ENCODE data around the gene CEMIP.

CEMIP gene

DNA sequence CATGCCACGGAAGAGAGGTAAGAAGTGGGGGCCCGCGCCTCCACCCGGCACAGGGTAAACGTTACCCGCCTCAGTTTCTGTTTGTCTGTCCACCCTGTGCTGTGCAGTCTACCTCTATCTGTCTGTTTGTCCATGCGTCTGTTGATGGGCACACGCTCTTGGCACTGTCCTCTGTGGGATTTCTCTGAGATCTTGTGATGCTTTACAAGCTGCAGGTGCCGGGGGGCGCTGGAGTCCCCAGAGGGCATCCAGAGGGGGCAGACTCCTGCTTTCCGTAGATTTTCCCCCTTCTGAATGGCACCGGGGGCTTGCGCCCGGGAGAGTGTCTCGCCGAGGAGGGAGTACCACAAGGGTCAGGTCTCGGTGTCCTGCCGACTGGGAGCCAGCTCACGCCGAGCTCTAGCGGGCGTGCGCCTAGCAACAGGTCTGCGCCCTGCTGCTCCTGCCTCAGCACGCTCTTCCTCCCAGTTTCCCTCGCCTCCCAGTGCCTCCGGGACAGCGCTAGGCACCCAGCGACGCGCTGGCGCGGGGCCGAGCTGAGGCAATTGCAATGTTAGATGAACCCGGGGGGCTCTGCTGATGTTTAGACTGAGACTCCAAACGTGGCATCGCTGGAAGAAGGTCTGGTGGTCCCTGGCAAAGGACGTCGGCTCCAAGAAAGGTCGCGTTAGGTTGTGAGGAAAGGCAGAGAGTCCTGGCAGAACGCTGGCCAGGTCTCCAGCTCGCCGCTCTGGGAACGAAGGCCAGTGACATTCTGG, 667 bp downstream of the CEMIP start:
- no peaks in the 10 kb centered on the region for H3K36me3 ChIP-seq (ENCODE audit: control insufficient read depth in 2 of 2, insufficient read depth in 2 of 2, low read length in 2 of 2)
- H3K9ac ChIP-seq (ENCODE audit: low read depth in 1 of 2, low read length in 2 of 2) = no peak overlapping the region
- peaks cover 32 to 40% of the 10 kb centered on the region in 2 donors for H3K4me1 ChIP-seq (ENCODE audit: control insufficient read depth in 2 of 2, insufficient read depth in 2 of 2, low read length in 2 of 2)
- H3K9me3 ChIP-seq (ENCODE audit: control insufficient read depth in 2 of 2, low read length in 2 of 2) = no peaks in the 10 kb centered on the region
- H3K27me3 ChIP-seq (ENCODE audit: control insufficient read depth in 2 of 2, insufficient read depth in 2 of 2, low read length in 2 of 2) = peaks cover 10 to 23% of the 10 kb centered on the region in 2 donors
- peak overlapping the region; percentile 36 to 63 for H3K4me3 ChIP-seq (ENCODE audit: low read length in 2 of 2)
- no peak overlapping the region for H3K27ac ChIP-seq (ENCODE audit: low read depth in 2 of 2, low read length in 2 of 2)

DNA sequence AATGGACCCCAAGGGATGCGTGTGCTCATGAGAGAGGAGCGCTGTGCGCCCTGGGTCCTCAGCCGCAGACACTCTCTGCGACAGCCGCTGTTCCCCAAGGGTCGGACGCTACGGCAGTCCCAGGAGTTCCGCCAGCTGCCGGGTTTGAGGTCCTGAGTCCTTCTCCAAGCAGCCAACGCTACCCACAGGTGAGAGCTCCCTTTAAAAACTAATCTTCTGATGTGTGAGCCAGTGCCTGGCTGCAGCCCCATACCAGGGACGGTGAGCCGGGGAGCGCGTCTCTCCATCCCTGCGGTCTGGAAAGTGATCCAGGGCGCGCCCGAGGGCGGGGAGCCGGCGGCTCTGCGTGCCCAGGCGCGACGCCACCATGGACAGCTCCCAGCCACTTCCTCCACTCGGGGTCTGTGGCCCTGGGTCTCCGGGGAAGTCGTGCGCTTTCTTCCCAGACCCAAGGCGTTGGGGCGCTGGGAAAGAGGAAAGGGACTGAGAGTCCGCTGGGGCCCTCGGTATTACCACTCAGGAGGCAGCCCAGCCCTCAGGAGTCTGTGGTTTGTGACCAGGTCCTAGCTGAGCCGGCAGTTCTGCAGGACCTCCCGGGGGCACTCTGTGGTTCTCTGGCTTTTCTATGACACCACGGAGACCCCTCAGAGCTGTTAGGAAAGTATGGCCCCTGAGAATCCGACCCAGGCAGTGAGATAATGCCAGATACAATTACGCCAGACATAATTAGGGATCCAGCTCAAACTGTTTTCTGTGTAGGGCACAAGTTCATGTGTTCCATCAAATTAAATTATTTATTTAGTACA, 1.4 kb downstream of the CEMIP start:
- no peak overlapping the region for H3K27ac ChIP-seq (ENCODE audit: low read depth in 2 of 2, low read length in 2 of 2)
- H3K4me3 ChIP-seq (ENCODE audit: low read length in 2 of 2) = peak overlapping the region in 1 of 2 donors; percentile 63
- no peak overlapping the region for H3K9ac ChIP-seq (ENCODE audit: low read depth in 1 of 2, low read length in 2 of 2)
- H3K36me3 ChIP-seq (ENCODE audit: control insufficient read depth in 2 of 2, insufficient read depth in 2 of 2, low read length in 2 of 2) = no peaks in the 10 kb centered on the region
- H3K9me3 ChIP-seq (ENCODE audit: control insufficient read depth in 2 of 2, low read length in 2 of 2) = no peaks in the 10 kb centered on the region
- peaks cover 10 to 23% of the 10 kb centered on the region in 2 donors for H3K27me3 ChIP-seq (ENCODE audit: control insufficient read depth in 2 of 2, insufficient read depth in 2 of 2, low read length in 2 of 2)
- peaks cover 32 to 40% of the 10 kb centered on the region in 2 donors for H3K4me1 ChIP-seq (ENCODE audit: control insufficient read depth in 2 of 2, insufficient read depth in 2 of 2, low read length in 2 of 2)

DNA sequence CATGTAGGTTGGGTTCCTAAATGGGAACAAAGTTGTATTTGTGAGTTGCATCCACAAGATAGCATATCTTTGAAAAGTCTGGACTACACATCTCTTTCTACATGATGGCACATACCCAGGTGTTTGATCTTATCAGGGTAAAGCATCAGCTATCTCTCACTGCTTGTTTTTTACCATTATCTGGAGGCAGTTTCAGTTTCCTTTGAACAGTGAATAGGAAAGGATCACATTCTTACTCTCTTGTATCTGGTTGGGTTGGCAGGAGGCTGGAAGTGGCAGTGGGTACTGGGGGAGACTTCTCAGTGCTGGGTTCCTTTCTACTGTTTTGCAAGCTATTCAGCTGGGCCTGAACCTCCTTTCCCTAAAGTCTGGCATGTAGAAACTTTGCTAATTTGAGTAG, 4.1 kb downstream of the CEMIP start:
- Histone ChIP-seq H3K27ac (ENCODE audit: low read depth in 2 of 2, low read length in 2 of 2) (no peak overlapping the region), H3K36me3 (ENCODE audit: control insufficient read depth in 2 of 2, insufficient read depth in 2 of 2, low read length in 2 of 2) (no peaks in the 10 kb centered on the region), H3K9me3 (ENCODE audit: control insufficient read depth in 2 of 2, low read length in 2 of 2) (no peaks in the 10 kb centered on the region), H3K4me3 (ENCODE audit: low read length in 2 of 2) (no peak overlapping the region), H3K27me3 (ENCODE audit: control insufficient read depth in 2 of 2, insufficient read depth in 2 of 2, low read length in 2 of 2) (peaks cover 10 to 23% of the 10 kb centered on the region in 2 donors), H3K4me1 (ENCODE audit: control insufficient read depth in 2 of 2, insufficient read depth in 2 of 2, low read length in 2 of 2) (peaks cover 18 to 20% of the 10 kb centered on the region in 2 donors), H3K9ac (ENCODE audit: low read depth in 1 of 2, low read length in 2 of 2) (no peak overlapping the region)

DNA sequence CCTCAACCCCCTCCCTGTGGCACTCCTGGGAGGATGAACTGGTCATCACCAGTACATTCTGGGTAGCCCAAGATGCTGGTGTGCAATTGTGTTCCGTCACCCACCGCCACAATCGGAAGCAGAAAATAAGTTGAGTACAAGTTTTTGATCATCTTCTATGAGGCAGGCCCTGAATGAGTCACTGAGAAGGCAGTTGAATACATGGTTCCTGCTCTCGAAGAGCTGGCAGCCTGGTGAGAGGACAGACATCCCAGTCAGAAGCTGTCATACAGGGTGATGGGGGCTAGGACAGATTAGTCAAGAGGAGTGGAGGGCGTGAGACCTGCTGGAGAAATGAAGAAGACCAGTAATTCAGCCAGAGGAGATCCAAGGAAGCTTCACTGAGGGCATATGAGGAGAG, 6.2 kb downstream of the CEMIP start:
- Histone ChIP-seq H3K4me1 (ENCODE audit: control insufficient read depth in 2 of 2, insufficient read depth in 2 of 2, low read length in 2 of 2) (peaks cover under 1 to 4% of the 10 kb centered on the region in 2 donors), H3K9ac (ENCODE audit: low read depth in 1 of 2, low read length in 2 of 2) (no peak overlapping the region), H3K4me3 (ENCODE audit: low read length in 2 of 2) (no peak overlapping the region), H3K36me3 (ENCODE audit: control insufficient read depth in 2 of 2, insufficient read depth in 2 of 2, low read length in 2 of 2) (no peaks in the 10 kb centered on the region), H3K9me3 (ENCODE audit: control insufficient read depth in 2 of 2, low read length in 2 of 2) (no peaks in the 10 kb centered on the region), H3K27me3 (ENCODE audit: control insufficient read depth in 2 of 2, insufficient read depth in 2 of 2, low read length in 2 of 2) (peaks cover 2 to 6% of the 10 kb centered on the region in 2 donors), H3K27ac (ENCODE audit: low read depth in 2 of 2, low read length in 2 of 2) (no peak overlapping the region)

DNA sequence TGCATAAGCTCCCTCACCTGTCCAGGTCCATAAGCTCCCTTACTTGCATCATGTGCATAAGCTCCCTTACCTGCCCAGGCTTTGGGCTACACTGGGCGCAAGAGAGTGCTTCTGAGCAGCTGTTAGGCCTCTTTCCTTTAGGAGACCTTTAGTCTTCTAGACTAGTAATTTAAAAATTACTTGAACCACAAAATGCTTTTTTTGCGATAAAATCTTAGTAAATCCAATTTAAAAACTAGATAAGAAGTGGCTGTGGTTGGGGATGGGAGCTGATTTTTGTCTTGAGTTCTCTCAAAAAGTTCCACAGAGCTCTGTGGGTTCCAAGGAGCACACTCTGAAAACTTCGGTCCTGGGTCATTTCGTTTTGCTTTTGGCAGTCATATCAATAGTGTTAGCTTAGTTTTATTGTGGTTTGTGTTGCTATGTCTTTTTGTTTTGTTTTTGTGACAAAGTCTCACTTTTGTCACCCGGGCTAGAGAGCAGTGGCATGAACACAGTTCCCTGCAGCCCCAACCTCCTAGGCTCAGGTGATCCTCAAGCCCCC, 6.7 kb downstream of the CEMIP start:
- Histone ChIP-seq H3K27ac (ENCODE audit: low read depth in 2 of 2, low read length in 2 of 2) (no peak overlapping the region), H3K4me1 (ENCODE audit: control insufficient read depth in 2 of 2, insufficient read depth in 2 of 2, low read length in 2 of 2) (no peaks in the 10 kb centered on the region), H3K27me3 (ENCODE audit: control insufficient read depth in 2 of 2, insufficient read depth in 2 of 2, low read length in 2 of 2) (peaks cover 0 to 4% of the 10 kb centered on the region in 2 donors), H3K36me3 (ENCODE audit: control insufficient read depth in 2 of 2, insufficient read depth in 2 of 2, low read length in 2 of 2) (no peaks in the 10 kb centered on the region), H3K4me3 (ENCODE audit: low read length in 2 of 2) (no peak overlapping the region), H3K9ac (ENCODE audit: low read depth in 1 of 2, low read length in 2 of 2) (no peak overlapping the region), H3K9me3 (ENCODE audit: control insufficient read depth in 2 of 2, low read length in 2 of 2) (no peaks in the 10 kb centered on the region)

DNA sequence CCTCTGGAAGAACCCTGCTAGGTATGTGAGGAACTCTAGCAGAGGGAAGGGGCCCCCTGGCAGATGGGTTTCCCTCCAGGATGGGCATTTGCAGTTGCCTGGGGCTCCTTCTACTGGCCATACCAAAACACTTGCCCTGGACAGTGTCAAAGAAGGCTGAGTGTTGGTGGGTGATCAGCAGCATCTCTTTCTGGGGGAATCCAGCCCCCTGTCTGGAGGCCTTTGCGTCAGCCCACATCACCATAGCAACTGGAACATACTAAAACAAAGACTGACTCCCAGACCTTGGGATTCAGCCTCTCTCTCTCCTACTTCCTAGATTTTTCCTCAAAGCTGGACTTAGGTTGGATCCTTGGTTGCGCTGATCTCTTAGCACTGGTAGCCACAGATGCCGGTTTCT, 8.1 kb downstream of the CEMIP start:
- no peak overlapping the region for H3K27ac ChIP-seq (ENCODE audit: low read depth in 2 of 2, low read length in 2 of 2)
- H3K36me3 ChIP-seq (ENCODE audit: control insufficient read depth in 2 of 2, insufficient read depth in 2 of 2, low read length in 2 of 2) = no peaks in the 10 kb centered on the region
- no peak overlapping the region for H3K9ac ChIP-seq (ENCODE audit: low read depth in 1 of 2, low read length in 2 of 2)

DNA sequence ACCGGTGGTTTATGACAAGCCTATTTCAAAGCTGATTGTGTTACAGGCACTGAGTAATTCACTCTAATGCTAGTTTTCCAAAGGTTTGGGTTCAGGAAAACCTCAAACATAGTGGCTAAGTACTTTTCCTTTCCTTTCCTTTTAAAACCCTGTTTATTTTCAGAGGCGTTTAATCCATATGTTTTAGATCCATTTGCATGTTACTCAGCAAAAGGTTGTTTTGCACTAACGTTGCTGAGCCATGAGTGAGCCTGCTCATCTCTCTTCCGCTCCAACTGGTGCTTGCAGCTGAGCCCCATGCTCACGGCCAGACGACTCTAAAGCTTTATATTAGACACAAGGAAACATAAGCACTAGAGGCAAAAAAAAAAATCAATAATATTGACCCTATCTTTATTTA, 9.4 kb downstream of the CEMIP start:
- Histone ChIP-seq H3K4me1 (ENCODE audit: control insufficient read depth in 2 of 2, insufficient read depth in 2 of 2, low read length in 2 of 2) (no peaks in the 10 kb centered on the region), H3K27me3 (ENCODE audit: control insufficient read depth in 2 of 2, insufficient read depth in 2 of 2, low read length in 2 of 2) (peaks cover 0 to 3% of the 10 kb centered on the region in 2 donors), H3K27ac (ENCODE audit: low read depth in 2 of 2, low read length in 2 of 2) (no peak overlapping the region), H3K9ac (ENCODE audit: low read depth in 1 of 2, low read length in 2 of 2) (no peak overlapping the region), H3K9me3 (ENCODE audit: control insufficient read depth in 2 of 2, low read length in 2 of 2) (no peaks in the 10 kb centered on the region), H3K4me3 (ENCODE audit: low read length in 2 of 2) (no peak overlapping the region), H3K36me3 (ENCODE audit: control insufficient read depth in 2 of 2, insufficient read depth in 2 of 2, low read length in 2 of 2) (no peaks in the 10 kb centered on the region)

More for the DNA sequence above, 8.1 kb downstream of the CEMIP start:
- no peaks in the 10 kb centered on the region for H3K27me3 ChIP-seq (ENCODE audit: control insufficient read depth in 2 of 2, insufficient read depth in 2 of 2, low read length in 2 of 2)
- no peaks in the 10 kb centered on the region for H3K9me3 ChIP-seq (ENCODE audit: control insufficient read depth in 2 of 2, low read length in 2 of 2)
- H3K4me1 ChIP-seq (ENCODE audit: control insufficient read depth in 2 of 2, insufficient read depth in 2 of 2, low read length in 2 of 2) = no peaks in the 10 kb centered on the region
- no peak overlapping the region for H3K4me3 ChIP-seq (ENCODE audit: low read length in 2 of 2)

DNA sequence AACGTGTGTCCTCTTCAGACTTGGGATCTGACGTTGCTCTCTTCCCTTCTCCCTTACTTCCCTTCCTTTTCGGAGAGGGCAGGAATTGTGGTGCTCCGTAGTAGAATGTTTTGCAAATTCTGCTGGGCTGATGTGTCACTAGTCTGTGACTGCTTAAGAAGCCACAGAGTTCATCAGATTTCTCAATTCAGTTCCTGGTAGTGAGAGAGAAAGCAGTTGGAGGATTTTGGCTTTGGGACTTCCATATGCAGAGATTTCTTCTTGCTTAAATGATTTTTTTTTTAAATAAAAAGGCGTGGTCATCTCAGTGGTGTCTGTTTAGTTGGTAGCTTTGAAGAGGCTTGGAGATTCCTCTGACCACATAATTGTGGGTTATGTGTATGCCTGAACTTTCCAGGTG, 10.1 kb downstream of the CEMIP start:
- Histone ChIP-seq H3K9me3 (ENCODE audit: control insufficient read depth in 2 of 2, low read length in 2 of 2) (no peaks in the 10 kb centered on the region), H3K27me3 (ENCODE audit: control insufficient read depth in 2 of 2, insufficient read depth in 2 of 2, low read length in 2 of 2) (peaks cover 0 to 3% of the 10 kb centered on the region in 2 donors), H3K4me1 (ENCODE audit: control insufficient read depth in 2 of 2, insufficient read depth in 2 of 2, low read length in 2 of 2) (no peaks in the 10 kb centered on the region), H3K4me3 (ENCODE audit: low read length in 2 of 2) (no peak overlapping the region), H3K36me3 (ENCODE audit: control insufficient read depth in 2 of 2, insufficient read depth in 2 of 2, low read length in 2 of 2) (no peaks in the 10 kb centered on the region), H3K27ac (ENCODE audit: low read depth in 2 of 2, low read length in 2 of 2) (no peak overlapping the region), H3K9ac (ENCODE audit: low read depth in 1 of 2, low read length in 2 of 2) (no peak overlapping the region)

DNA sequence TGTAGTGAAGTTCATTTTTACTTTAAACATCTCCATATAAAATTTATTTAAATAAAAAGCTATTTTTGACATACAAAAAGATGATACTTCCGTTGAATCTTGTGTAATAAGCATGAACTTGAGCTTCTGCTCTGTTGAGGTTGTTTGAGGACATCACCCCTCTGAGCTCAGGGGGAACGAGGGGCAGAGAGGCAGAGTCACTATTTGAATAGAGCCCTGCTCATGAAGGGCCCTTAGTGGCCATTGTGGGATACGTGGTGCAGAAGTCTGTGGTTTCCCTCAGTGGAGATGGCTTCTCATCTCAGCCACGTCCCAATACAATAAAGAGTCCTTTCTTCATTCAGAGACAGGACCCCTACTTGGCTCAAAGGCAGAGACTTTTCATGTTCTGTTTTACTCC, 10.6 kb downstream of the CEMIP start:
- no peak overlapping the region for H3K27ac ChIP-seq (ENCODE audit: low read depth in 2 of 2, low read length in 2 of 2)
- no peak overlapping the region for H3K4me3 ChIP-seq (ENCODE audit: low read length in 2 of 2)
- no peaks in the 10 kb centered on the region for H3K4me1 ChIP-seq (ENCODE audit: control insufficient read depth in 2 of 2, insufficient read depth in 2 of 2, low read length in 2 of 2)
- peaks cover 0 to 3% of the 10 kb centered on the region in 2 donors for H3K27me3 ChIP-seq (ENCODE audit: control insufficient read depth in 2 of 2, insufficient read depth in 2 of 2, low read length in 2 of 2)
- no peaks in the 10 kb centered on the region for H3K9me3 ChIP-seq (ENCODE audit: control insufficient read depth in 2 of 2, low read length in 2 of 2)
- H3K36me3 ChIP-seq (ENCODE audit: control insufficient read depth in 2 of 2, insufficient read depth in 2 of 2, low read length in 2 of 2) = no peaks in the 10 kb centered on the region
- H3K9ac ChIP-seq (ENCODE audit: low read depth in 1 of 2, low read length in 2 of 2) = no peak overlapping the region

DNA sequence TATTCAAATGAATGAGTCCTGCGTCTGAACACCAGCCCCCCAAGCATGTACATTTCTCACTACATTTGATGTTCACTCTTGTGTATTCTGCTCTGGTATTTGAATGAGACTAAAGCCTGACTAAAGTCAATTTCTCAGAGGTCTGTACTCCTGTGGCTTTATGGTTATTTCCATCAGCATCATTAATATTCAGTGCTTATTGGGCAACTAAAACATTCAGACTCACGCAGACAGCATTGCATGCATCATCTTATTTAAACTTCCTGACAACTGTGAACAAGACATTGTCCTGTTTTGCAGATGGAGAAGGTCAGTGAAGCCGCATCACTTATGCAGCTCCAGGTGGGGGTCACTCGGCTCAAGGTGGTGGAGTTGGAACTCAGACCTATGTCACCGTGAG, 11.1 kb downstream of the CEMIP start:
- Histone ChIP-seq H3K9me3 (ENCODE audit: control insufficient read depth in 2 of 2, low read length in 2 of 2) (no peaks in the 10 kb centered on the region), H3K4me3 (ENCODE audit: low read length in 2 of 2) (no peak overlapping the region), H3K27me3 (ENCODE audit: control insufficient read depth in 2 of 2, insufficient read depth in 2 of 2, low read length in 2 of 2) (peaks cover 0 to 3% of the 10 kb centered on the region in 2 donors), H3K36me3 (ENCODE audit: control insufficient read depth in 2 of 2, insufficient read depth in 2 of 2, low read length in 2 of 2) (no peaks in the 10 kb centered on the region), H3K27ac (ENCODE audit: low read depth in 2 of 2, low read length in 2 of 2) (no peak overlapping the region), H3K9ac (ENCODE audit: low read depth in 1 of 2, low read length in 2 of 2) (no peak overlapping the region), H3K4me1 (ENCODE audit: control insufficient read depth in 2 of 2, insufficient read depth in 2 of 2, low read length in 2 of 2) (no peaks in the 10 kb centered on the region)
